K562 (cell line): ENCODE measurements around the gene LENEP. TPM values are rescaled to one million over a fixed set of nuclear protein-coding genes. Genes with fewer than 3 reads are reported as not detected.

Experiments used
- ELK1 ChIP-seq: sonication (generic); formaldehyde crosslinking; IDR thresholded peaks from 2 replicates; pipeline ENCODE4 v1.8.1; 2022; ENCODE audit warnings: missing genetic modification reagents
- ETV6 ChIP-seq, 3 experiments: fragments of 150-350 bp in 1 of 3; sonication (generic) in 1 of 3; formaldehyde crosslinking in 1 of 3; IDR thresholded peaks; 2 replicates each; pipeline versions ENCODE4 v1.6.1 to v1.8.0; 2014 to 2022; ENCODE audit warnings: borderline replicate concordance in 2 of 3, low read depth in 2 of 3, antibody characterized with exemption in 1 of 3, low read length in 1 of 3, mild to moderate bottlenecking in 1 of 3, missing genetic modification reagents in 1 of 3
- FOSL1 ChIP-seq: fragments of 200-800 bp; sonication (Bioruptor generic); conservative IDR thresholded peaks from 2 replicates; pipeline ENCODE4 v1.6.1; 2016; ENCODE audit warnings: missing genetic modification characterization, missing compliant biosample characterization
- PHF20 ChIP-seq: fragments of 450-650 bp; IDR thresholded peaks from 2 replicates; pipeline ENCODE4 v1.6.1; 2018; ENCODE audit not compliant: partially characterized antibody
- PREB ChIP-seq: sonication (generic); formaldehyde crosslinking; IDR thresholded peaks from 2 replicates; pipeline ENCODE4 v1.8.1; 2023; ENCODE audit warnings: mild to moderate bottlenecking, missing genetic modification reagents
- RBFOX2 ChIP-seq: fragments of 200-400 bp; formaldehyde crosslinking; IDR thresholded peaks from 2 replicates; pipeline ENCODE4 v1.6.1; 2017; ENCODE audit warnings: low read depth, mild to moderate bottlenecking, low read length, moderate library complexity
- RCOR1 ChIP-seq, 2 experiments: IDR thresholded peaks; 2 replicates each; pipeline ENCODE4 v1.6.1; 2012; ENCODE audit warnings: low read depth in 2 of 2, low read length in 2 of 2, borderline replicate concordance in 1 of 2, improper control_type of control experiment in 1 of 2
- YBX1 ChIP-seq: fragments of 450-650 bp; IDR thresholded peaks from 2 replicates; pipeline ENCODE4 v1.7.1; 2016; ENCODE audit warnings: mild to moderate bottlenecking
- polyA plus RNA-seq, 8 experiments: library from polyadenylated mRNA; depleted of rRNA in 4 of 8; stranded (reverse) in 5 of 8; unstranded in 3 of 8; fragments of >200 nt; fragmentation: Nextera tagmentation in 2 of 8; fragmentation: Illumina TruSeq in 1 of 8; extraction: Ambion mirVana in 2 of 8; extraction: Trizol in 1 of 8; gene quantifications; 2 replicates each; pipeline versions ENCODE4 v1.2.1 to v1.2.3, GENCODE V29; 2011 to 2014; ENCODE audit warnings: inconsistent platforms in 1 of 8, missing spikeins in 1 of 8
- total RNA-seq, 7 experiments: library from RNA; depleted of rRNA in 6 of 7; stranded (reverse); fragments of >200 nt in 6 of 7; fragmentation: Illumina TruSeq in 2 of 7; extraction: Trizol in 2 of 7; gene quantifications; 2 replicates each; pipeline versions ENCODE4 v1.2.1 to v1.2.3, GENCODE V29; 2011 to 2021; ENCODE audit warnings: low replicate concordance in 1 of 7
- TF ChIP-seq, protein P1 (sequence below): IDR thresholded peaks from 2 replicates; pipeline ENCODE4 v1.6.1; 2014; ENCODE audit warnings: antibody characterized with exemption

LENEP gene
- total and polyA plus RNA-seq, 9 of the 15 experiments (the other 6 are each of a cell fraction or from before 2014, with no cell fraction given), result 0.23 to 0.87 (median 0.67) TPM; not detected in 5

DNA sequence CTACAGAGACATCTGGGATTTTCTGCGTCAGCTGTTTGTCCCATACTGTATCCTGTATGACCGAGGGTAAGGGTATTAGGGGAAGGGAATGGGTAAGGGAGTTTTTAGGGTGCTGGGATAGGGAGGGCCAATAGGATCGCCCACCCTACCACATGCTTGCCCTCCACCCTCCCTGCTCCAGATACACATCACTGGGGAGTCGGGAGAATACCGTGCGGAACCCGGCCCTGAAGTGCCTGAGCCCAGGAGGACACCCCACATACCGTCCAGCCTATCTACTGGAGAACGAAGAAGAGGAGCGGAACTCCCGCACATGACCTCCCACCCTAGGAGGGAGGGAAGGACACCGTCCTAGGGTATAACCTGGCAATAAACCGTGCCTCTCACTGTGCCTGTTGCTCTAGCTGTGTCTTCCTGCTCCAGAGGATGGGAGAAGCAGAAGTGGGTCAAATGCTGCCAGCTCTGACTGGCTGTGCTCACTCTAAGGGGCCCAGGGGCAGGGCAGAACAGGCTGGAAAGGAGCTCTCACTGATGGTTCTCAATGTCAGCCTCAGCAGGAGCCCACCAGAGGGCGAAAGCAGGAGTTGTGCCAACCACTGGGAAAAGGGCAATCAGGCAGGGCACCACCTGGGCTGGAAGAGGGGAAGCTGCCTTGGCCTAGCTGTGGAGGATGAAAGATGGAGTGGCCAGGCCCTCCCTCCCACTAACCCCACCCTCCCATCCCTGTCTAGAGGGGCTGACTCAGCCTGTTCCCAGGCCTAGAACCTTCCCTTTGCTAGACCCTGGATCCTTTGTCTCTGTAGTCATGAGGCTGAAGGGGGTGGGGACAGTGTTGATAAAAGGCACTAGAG lies 440 bp upstream of the LENEP start (continued):
- peak; percentile 66 for TF ChIP-seq FOSL1 (tag)
- peak; percentile 22; the same call in 1 of the 2 replicates for TF ChIP-seq RBFOX2
- no peak for TF ChIP-seq ELK1 (CRISPR knock-in tag)
- TF ChIP-seq, protein P1, sequence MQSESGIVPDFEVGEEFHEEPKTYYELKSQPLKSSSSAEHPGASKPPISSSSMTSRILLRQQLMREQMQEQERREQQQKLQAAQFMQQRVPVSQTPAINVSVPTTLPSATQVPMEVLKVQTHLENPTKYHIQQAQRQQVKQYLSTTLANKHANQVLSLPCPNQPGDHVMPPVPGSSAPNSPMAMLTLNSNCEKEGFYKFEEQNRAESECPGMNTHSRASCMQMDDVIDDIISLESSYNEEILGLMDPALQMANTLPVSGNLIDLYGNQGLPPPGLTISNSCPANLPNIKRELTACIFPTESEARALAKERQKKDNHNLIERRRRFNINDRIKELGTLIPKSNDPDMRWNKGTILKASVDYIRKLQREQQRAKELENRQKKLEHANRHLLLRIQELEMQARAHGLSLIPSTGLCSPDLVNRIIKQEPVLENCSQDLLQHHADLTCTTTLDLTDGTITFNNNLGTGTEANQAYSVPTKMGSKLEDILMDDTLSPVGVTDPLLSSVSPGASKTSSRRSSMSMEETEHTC, result peak; percentile 47; the same call in 1 of the 2 replicates
- TF ChIP-seq YBX1, result no peak
- no peak for TF ChIP-seq ETV6 (IDR thresholded peaks at IDR 0.05; ENCODE audit: borderline replicate concordance in 1 of 2, low read depth in 2 of 2, low read length in 1 of 2)
- TF ChIP-seq ETV6 (CRISPR knock-in tag; IDR thresholded peaks at IDR 0.05; ENCODE audit: borderline replicate concordance), result no peak
- no peak for TF ChIP-seq PHF20
- peak in 1 of 2 experiments; percentile 69; a peak in 1 of 4 replicates for TF ChIP-seq RCOR1 (IDR thresholded peaks at IDR 0.05; ENCODE audit: borderline replicate concordance in 1 of 2, low read depth in 2 of 2, low read length in 2 of 2)
- TF ChIP-seq PREB (CRISPR knock-in tag), result no peak
